Neural progenitor cell (in vitro differentiated cells): ENCODE measurements around the gene CNNM2. TPM values are rescaled to one million over a fixed set of nuclear protein-coding genes. Genes with fewer than 3 reads are reported as not detected.

Experiments used
- DNase-seq: peaks from one replicate; pipeline ENCODE4 v3.0.0-alpha.2; 2016; ENCODE audit warnings: low spot score
- H2AFZ ChIP-seq: fragments of 200-600 bp; sonication (generic); replicated peaks from 2 replicates; pipeline ENCODE4 v1.6.1; 2016; ENCODE audit warnings: antibody characterized with exemption
- H3F3A ChIP-seq: fragments of 200-600 bp; sonication (generic); 2 replicates; pipeline ENCODE4 v1.6.1; 2016; ENCODE audit warnings: antibody characterized with exemption, low read depth
- H3K27ac ChIP-seq: fragments of 200-600 bp; sonication (generic); 2 replicates; pipeline ENCODE4 v1.5.1; 2016; ENCODE audit warnings: mild to moderate bottlenecking
- H3K27me3 ChIP-seq: fragments of 200-600 bp; sonication (generic); 2 replicates; pipeline ENCODE4 v1.6.1; 2016; ENCODE audit warnings: mild to moderate bottlenecking, moderate library complexity
- H3K36me3 ChIP-seq: fragments of 200-600 bp; sonication (generic); 2 replicates; pipeline ENCODE4 v1.5.1; 2016
- H3K4me1 ChIP-seq: fragments of 200-600 bp; sonication (generic); 2 replicates; pipeline ENCODE4 v1.6.1; 2016; ENCODE audit warnings: mixed run types
- H3K4me2 ChIP-seq: fragments of 200-600 bp; sonication (generic); 2 replicates; pipeline ENCODE4 v1.6.1; 2016
- H3K4me3 ChIP-seq: fragments of 200-600 bp; sonication (generic); 2 replicates; pipeline ENCODE4 v1.5.1; 2016
- H3K79me2 ChIP-seq: fragments of 200-600 bp; sonication (generic); 2 replicates; pipeline ENCODE4 v1.6.1; 2016; ENCODE audit warnings: low read depth
- H3K9ac ChIP-seq: fragments of 200-600 bp; sonication (generic); 2 replicates; pipeline ENCODE4 v1.6.1; 2016
- H3K9me3 ChIP-seq: fragments of 200-600 bp; sonication (generic); 2 replicates; pipeline ENCODE4 v1.5.1; 2016; ENCODE audit warnings: low read depth
- H4K20me1 ChIP-seq: fragments of 200-600 bp; sonication (generic); 2 replicates; pipeline ENCODE4 v1.6.1; 2016; ENCODE audit warnings: low read depth
- H3K27ac Mint-ChIP-seq: 3 replicates; pipeline ENCODE4 v1.8.0; 2021; ENCODE audit warnings: mixed read lengths
- H3K27me3 Mint-ChIP-seq: 2 replicates; pipeline ENCODE4 v1.8.0; 2022; ENCODE audit warnings: low read depth, mild to moderate bottlenecking, inconsistent platforms, moderate library complexity, mixed read lengths; ENCODE audit not compliant: insufficient read depth
- H3K36me3 Mint-ChIP-seq: 3 replicates; pipeline ENCODE4 v1.8.0; 2021; ENCODE audit warnings: mixed read lengths
- H3K4me1 Mint-ChIP-seq: 3 replicates; pipeline ENCODE4 v1.8.0; 2021; ENCODE audit warnings: mixed read lengths
- H3K4me3 Mint-ChIP-seq: 3 replicates; pipeline ENCODE4 v1.8.0; 2021; ENCODE audit warnings: mild to moderate bottlenecking, moderate library complexity, mixed read lengths
- H3K9me3 Mint-ChIP-seq: 3 replicates; pipeline ENCODE4 v1.8.0; 2020; ENCODE audit warnings: mixed read lengths
- CTCF ChIP-seq: fragments of 200-600 bp; sonication (generic); IDR thresholded peaks from 2 replicates; pipeline ENCODE4 v1.5.1; 2017; ENCODE audit warnings: antibody characterized with exemption, mild to moderate bottlenecking
- EZH2 ChIP-seq: fragments of 200-600 bp; sonication (generic); IDR thresholded peaks from 2 replicates; pipeline ENCODE4 v1.6.1; 2017; ENCODE audit warnings: antibody characterized with exemption, mild to moderate bottlenecking, moderate library complexity
- EZH2phosphoT487 ChIP-seq: fragments of 200-600 bp; sonication (generic); IDR thresholded peaks from 2 replicates; pipeline ENCODE4 v1.6.1; 2017; ENCODE audit warnings: antibody characterized with exemption
- total RNA-seq: library from RNA; depleted of rRNA; stranded (reverse); fragments of >200 nt; gene quantifications from 2 replicates; pipeline ENCODE4 v1.2.3, GENCODE V29; 2015; ENCODE audit warnings: low replicate concordance

CNNM2 gene
- total RNA-seq, 1 donor from 2014 or later = 11.4 TPM

- H3K36me3 Mint-ChIP-seq = no peaks in the 10 kb centered on the region
- Histone ChIP-seq H3K36me3 (no peaks in the 10 kb centered on the region), H3K4me1 (peaks cover 19% of the 10 kb centered on the region), H4K20me1 (peaks cover 18% of the 10 kb centered on the region), H3K79me2 (no peaks in the 10 kb centered on the region), H3K9ac (no peak overlapping the region), H3K27ac (peak overlapping the region; percentile 47), H3K9me3 (no peaks in the 10 kb centered on the region), H3F3A (peaks cover 9% of the 10 kb centered on the region), H3K4me3 (no peak overlapping the region), H2AFZ (no peak overlapping the region), H3K27me3 (no peaks in the 10 kb centered on the region), H3K4me2 (peak overlapping the region; percentile 45)
- no peaks in the 10 kb centered on the region for H3K9me3 Mint-ChIP-seq
- TF ChIP-seq EZH2phosphoT487 (no peak), CTCF (no peak), EZH2 (no peak)
- DNase-seq = no peak
- no peaks in the 10 kb centered on the region for H3K4me1 Mint-ChIP-seq
- no peak overlapping the region for H3K4me3 Mint-ChIP-seq
- H3K27me3 Mint-ChIP-seq = no peaks in the 10 kb centered on the region
- no peak overlapping the region for H3K27ac Mint-ChIP-seq
Observed at GRCh38 chr10:102945962-102946361, 27.9 kb downstream of the CNNM2 start.

- no peak overlapping the region for H3K4me3 Mint-ChIP-seq
- Histone ChIP-seq H3K27ac (no peak overlapping the region), H3K36me3 (no peaks in the 10 kb centered on the region), H3K27me3 (no peaks in the 10 kb centered on the region), H4K20me1 (peaks cover 18% of the 10 kb centered on the region), H3K4me3 (no peak overlapping the region), H3K9ac (no peak overlapping the region), H3K4me1 (peaks cover 19% of the 10 kb centered on the region), H3K9me3 (no peaks in the 10 kb centered on the region), H3K79me2 (no peaks in the 10 kb centered on the region), H2AFZ (no peak overlapping the region), H3K4me2 (no peak overlapping the region), H3F3A (peaks cover 9% of the 10 kb centered on the region)
- no peak for DNase-seq
- H3K4me1 Mint-ChIP-seq = no peaks in the 10 kb centered on the region
- no peaks in the 10 kb centered on the region for H3K27me3 Mint-ChIP-seq
- no peak for TF ChIP-seq EZH2
- TF ChIP-seq EZH2phosphoT487 = no peak
- no peak for TF ChIP-seq CTCF
- H3K36me3 Mint-ChIP-seq = no peaks in the 10 kb centered on the region
- H3K27ac Mint-ChIP-seq = no peak overlapping the region
- H3K9me3 Mint-ChIP-seq = no peaks in the 10 kb centered on the region
Observed at GRCh38 chr10:102946992-102947391, 28.9 kb downstream of the CNNM2 start.

- no peaks in the 10 kb centered on the region for H3K27me3 Mint-ChIP-seq
- peaks cover 9% of the 10 kb centered on the region for H3F3A ChIP-seq
- no peak overlapping the region for H3K27ac Mint-ChIP-seq
- H3K9me3 ChIP-seq = no peaks in the 10 kb centered on the region
- H3K9me3 Mint-ChIP-seq = no peaks in the 10 kb centered on the region
- no peaks in the 10 kb centered on the region for H3K79me2 ChIP-seq
- TF ChIP-seq CTCF (no peak), EZH2 (no peak), EZH2phosphoT487 (no peak)
- no peak overlapping the region for H3K4me2 ChIP-seq
- peaks cover 19% of the 10 kb centered on the region for H3K4me1 ChIP-seq
- H3K9ac ChIP-seq = no peak overlapping the region
- H3K36me3 ChIP-seq = no peaks in the 10 kb centered on the region
- no peak for DNase-seq
- no peaks in the 10 kb centered on the region for H3K4me1 Mint-ChIP-seq
- peaks cover 18% of the 10 kb centered on the region for H4K20me1 ChIP-seq
- no peak overlapping the region for H3K4me3 Mint-ChIP-seq
- no peak overlapping the region for H3K4me3 ChIP-seq
- no peaks in the 10 kb centered on the region for H3K36me3 Mint-ChIP-seq
- no peak overlapping the region for H3K27ac ChIP-seq
- no peak overlapping the region for H2AFZ ChIP-seq
- H3K27me3 ChIP-seq = no peaks in the 10 kb centered on the region
Observed at GRCh38 chr10:102948176-102948575, 30.1 kb downstream of the CNNM2 start.
